Measurements from ENCODE around the gene NABP1.

NABP1 gene

GRCh38 chr2:191680639-191681038 lies 2.7 kb downstream of the NABP1 start:
- no peak for DNase-seq (ENCODE audit: low read depth)

GRCh38 chr2:191682126-191682525 lies 4.2 kb downstream of the NABP1 start:
- DNase-seq (ENCODE audit: low read depth) = peak; percentile 81

GRCh38 chr2:191686066-191686465 lies 8.1 kb downstream of the NABP1 start:
- DNase-seq (ENCODE audit: low read depth) = no peak

GRCh38 chr2:191686729-191687128 lies 8.8 kb downstream of the NABP1 start:
- no peak for DNase-seq (ENCODE audit: low read depth)

GRCh38 chr2:191687867-191688266 lies 9.9 kb downstream of the NABP1 start:
- no peak for DNase-seq (ENCODE audit: low read depth)

GRCh38 chr2:191688934-191689695 lies 11.2 kb downstream of the NABP1 start:
- DNase-seq (ENCODE audit: low read depth) = peak; percentile 93

GRCh38 chr2:191690327-191690726 lies 12.4 kb downstream of the NABP1 start:
- DNase-seq (ENCODE audit: low read depth) = peak; percentile 54

GRCh38 chr2:191691016-191691735 lies 13.2 kb downstream of the NABP1 start:
- peak; percentile 89 for DNase-seq (ENCODE audit: low read depth)

GRCh38 chr2:191691898-191692297 lies 14.0 kb downstream of the NABP1 start:
- no peak for DNase-seq (ENCODE audit: low read depth)

GRCh38 chr2:191692502-191693115 lies 14.7 kb downstream of the NABP1 start:
- no peak for DNase-seq (ENCODE audit: low read depth)

GRCh38 chr2:191693166-191693565 lies 15.2 kb downstream of the NABP1 start:
- DNase-seq (ENCODE audit: low read depth) = peak; percentile 43

- DNase-seq (ENCODE audit: low read depth) = no peak
Measured at GRCh38 chr2:191693778-191694177, 15.8 kb downstream of the NABP1 start.

- peak; percentile 82 for DNase-seq (ENCODE audit: low read depth)
Measured at GRCh38 chr2:191696001-191696400, 18.1 kb downstream of the NABP1 start.

- peak; percentile 61 for DNase-seq (ENCODE audit: low read depth)
Measured at GRCh38 chr2:191696966-191697365, 19.0 kb downstream of the NABP1 start.

GRCh38 chr2:191697870-191698269 lies 19.9 kb downstream of the NABP1 start:
- no peak for DNase-seq (ENCODE audit: low read depth)

GRCh38 chr2:191699341-191699945 lies 21.5 kb downstream of the NABP1 start:
- no peak for DNase-seq (ENCODE audit: low read depth)

GRCh38 chr2:191701029-191701428 lies 23.1 kb downstream of the NABP1 start:
- no peak for DNase-seq (ENCODE audit: low read depth)

- DNase-seq (ENCODE audit: low read depth) = no peak
Measured at GRCh38 chr2:191701696-191702095, 23.8 kb downstream of the NABP1 start.

GRCh38 chr2:191703079-191703725 lies 25.3 kb downstream of the NABP1 start:
- no peak for DNase-seq (ENCODE audit: low read depth)

- DNase-seq (ENCODE audit: low read depth) = no peak
Measured at GRCh38 chr2:191705084-191705483, 27.1 kb downstream of the NABP1 start.

- DNase-seq (ENCODE audit: low read depth) = no peak
Measured at GRCh38 chr2:191705701-191706100, 27.8 kb downstream of the NABP1 start.

GRCh38 chr2:191706791-191707190 lies 28.9 kb downstream of the NABP1 start:
- DNase-seq (ENCODE audit: low read depth) = no peak

Measured in ELR (cell line).